PC-9 (cell line): ENCODE data around the gene ATP12A. TPM values are rescaled to one million over a fixed set of nuclear protein-coding genes. Genes with fewer than 3 reads are reported as not detected.

Experiments used
- Bru-seq: library from RNA; stranded (reverse); fragments of 400-500 nt; gene quantifications from one replicate; lab custom pipeline; 2021; lab: Mats Ljungman, UMichigan
- BruChase-seq, 2 experiments: library from RNA; stranded (reverse); fragments of 400-500 nt; gene quantifications; one replicate each; lab custom pipeline; 2021; lab: Mats Ljungman, UMichigan
- BruUV-seq: library from RNA; stranded (reverse); fragments of 400-500 nt; replicated peaks from 2 replicates; lab custom pipeline; 2021; lab: Mats Ljungman, UMichigan
- CTCF ChIA-PET: fragments of 300-600 bp; sonication (Branson Sonifier 250); formaldehyde crosslinking; loops from one replicate; lab custom pipeline; 2022; ENCODE audit warnings: antibody characterized with exemption; lab: Charles Lee
- POLR2A ChIA-PET: fragments of 300-600 bp; sonication (Branson Sonifier 250); formaldehyde crosslinking; loops from one replicate; lab custom pipeline; 2022; ENCODE audit warnings: antibody characterized with exemption; ENCODE audit not compliant: unreplicated experiment; lab: Charles Lee
- DNase-seq, 2 experiments: peaks; one replicate each; pipeline versions ENCODE4 v3.0.0 to v3.0.0-alpha.2; 2015 to 2022; ENCODE audit warnings: mixed read lengths in 1 of 2
- H2AFZ ChIP-seq: fragments of 200-600 bp; sonication (generic); 2 replicates; pipeline ENCODE4 v1.8.1; 2017; ENCODE audit warnings: antibody characterized with exemption
- H3F3A ChIP-seq: fragments of 200-600 bp; sonication (generic); 2 replicates; pipeline ENCODE4 v1.8.1; 2017; ENCODE audit warnings: antibody characterized with exemption, mild to moderate bottlenecking, low read depth; ENCODE audit not compliant: insufficient read depth
- H3K27ac ChIP-seq: fragments of 200-600 bp; sonication (generic); 2 replicates; pipeline ENCODE4 v1.6.1; 2016; ENCODE audit warnings: mixed run types
- H3K27me3 ChIP-seq: fragments of 200-600 bp; sonication (generic); 2 replicates; pipeline ENCODE4 v1.6.1; 2016; ENCODE audit warnings: low read depth, mixed run types; ENCODE audit not compliant: insufficient read depth
- H3K36me3 ChIP-seq: fragments of 200-600 bp; sonication (generic); 2 replicates; pipeline ENCODE4 v1.6.1; 2016; ENCODE audit warnings: low read depth, mixed run types
- H3K4me1 ChIP-seq: fragments of 200-600 bp; sonication (generic); replicated peaks from 2 replicates; pipeline ENCODE4 v1.6.1; 2016; ENCODE audit warnings: mixed run types; ENCODE audit not compliant: insufficient read depth
- H3K4me2 ChIP-seq: fragments of 200-600 bp; sonication (generic); 2 replicates; pipeline ENCODE4 v1.6.1; 2017; ENCODE audit warnings: mixed run types
- H3K4me3 ChIP-seq: fragments of 200-600 bp; sonication (generic); 2 replicates; pipeline ENCODE4 v1.6.1; 2016; ENCODE audit warnings: mixed run types
- H3K79me2 ChIP-seq: fragments of 200-600 bp; sonication (generic); 2 replicates; pipeline ENCODE4 v1.6.1; 2017; ENCODE audit warnings: low read depth, mixed run types
- H3K9me2 ChIP-seq: fragments of 200-600 bp; sonication (generic); 2 replicates; pipeline ENCODE4 v1.8.1; 2017; ENCODE audit warnings: mild to moderate bottlenecking; ENCODE audit not compliant: insufficient read depth
- H3K9me3 ChIP-seq: fragments of 200-600 bp; sonication (generic); 2 replicates; pipeline ENCODE4 v1.8.1; 2016; ENCODE audit warnings: low read depth; ENCODE audit not compliant: insufficient read depth
- H4K20me1 ChIP-seq: fragments of 200-600 bp; sonication (generic); 2 replicates; pipeline ENCODE4 v1.8.1; 2017; ENCODE audit not compliant: insufficient read depth
- CTCF ChIP-seq: fragments of 200-600 bp; sonication (generic); conservative IDR thresholded peaks from 2 replicates; pipeline ENCODE4 v1.6.1; 2017; ENCODE audit warnings: mixed run types, antibody characterized with exemption, mild to moderate bottlenecking, moderate library complexity
- EZH2 ChIP-seq: fragments of 200-600 bp; sonication (generic); IDR thresholded peaks from 2 replicates; pipeline ENCODE4 v1.8.0; 2017; ENCODE audit warnings: antibody characterized with exemption, low read depth
- intact Hi-C: fragments of 100-400 bp; cut with micrococcal nuclease; formaldehyde crosslinking; loops from one replicate; pipeline ENCODE4 v1.10.0; 2022; ENCODE audit not compliant: unreplicated experiment
- long read RNA-seq: library from polyadenylated mRNA; stranded (forward); transcript quantifications from one replicate; pipeline ENCODE4 v2.0.0, GENCODE V29; 2022
- total RNA-seq: library from RNA; stranded (reverse); gene quantifications from 2 replicates; pipeline ENCODE4 v1.2.3, GENCODE V29; 2021

Gene ATP12A
- total RNA-seq (0.09 TPM in 1 of 2 replicates, not detected in the other), Bru-seq, nascent RNA (not detected), BruChase-seq, experiment 1, labeled RNA remaining after a 2-hour chase (not detected), BruChase-seq, experiment 2, labeled RNA remaining after a 6-hour chase (percentile 5 among the genes with signal in this experiment)
- long read RNA-seq = 0 reads

- intact Hi-C loops = no loop called here
- Histone ChIP-seq H3K4me1 (no peaks in the 10 kb centered on the region), H3F3A (no peaks in the 10 kb centered on the region), H3K9me3 (no peaks in the 10 kb centered on the region), H3K4me2 (peak within 1 kb of the TSS; percentile 36; the same call in 1 of the 2 replicates), H4K20me1 (no peaks in the 10 kb centered on the region), H3K27me3 (peaks cover 9% of the 10 kb centered on the region; the same call in 1 of the 2 replicates), H3K36me3 (no peaks in the 10 kb centered on the region), H3K9me2 (no peaks in the 10 kb centered on the region), H3K79me2 (no peaks in the 10 kb centered on the region), H3K4me3 (peak within 1 kb of the TSS; percentile 24; the same call in 1 of the 2 replicates), H3K27ac (no peak within 1 kb of the TSS), H2AFZ (no peak within 1 kb of the TSS)
- CTCF ChIA-PET = no interaction called here
- BruUV-seq = no TSS peak
- peak in 1 of 2 experiments; percentile 22 for DNase-seq
- POLR2A ChIA-PET = no interaction called here
- TF ChIP-seq EZH2 = no peak
- TF ChIP-seq CTCF = no peak; the same call in 1 of the 2 replicates
These were observed at the start of gene ATP12A for GRCh38 chr13:24680258-24680920. TSS of gene ATP12A (plus strand) at chr13:24680408. CDS start at chr13:24680744, 336 bp downstream.

- Histone ChIP-seq H3K4me3 (no peak overlapping the region), H3K4me1 (peaks cover 10% of the 10 kb centered on the region), H3K9me3 (no peaks in the 10 kb centered on the region), H3K9me2 (no peaks in the 10 kb centered on the region), H3K27ac (0 out of 2 replicates have a peak overlapping the region, but pooled peaks have one; percentile 46), H3K79me2 (no peaks in the 10 kb centered on the region), H3K27me3 (no peaks in the 10 kb centered on the region), H3K36me3 (no peaks in the 10 kb centered on the region), H2AFZ (no peak overlapping the region), H4K20me1 (no peaks in the 10 kb centered on the region), H3K4me2 (no peak overlapping the region), H3F3A (no peaks in the 10 kb centered on the region)
- intact Hi-C loops = no loop called here
- peak; percentile 64 to 73 for DNase-seq
- ChIA-PET POLR2A (no interaction called here), CTCF (interaction anchor here (0.5 kb wide), 1 partner anchor 97 kb away, joined by 6 read pairs; no protein-coding TSS in a partner anchor)
- no TSS peak for BruUV-seq
- TF ChIP-seq CTCF (no peak), EZH2 (no peak)
These were observed 49.2 kb upstream of the ATP12A start for GRCh38 chr13:24630851-24631620.

GRCh38 chr13:24631922-24632321 lies 48.3 kb upstream of the ATP12A start:
- Histone ChIP-seq H3K36me3 (no peaks in the 10 kb centered on the region), H4K20me1 (no peaks in the 10 kb centered on the region), H2AFZ (no peak overlapping the region), H3K27me3 (no peaks in the 10 kb centered on the region), H3K27ac (no peak overlapping the region), H3K4me3 (no peak overlapping the region), H3K4me1 (peaks cover 10% of the 10 kb centered on the region), H3K9me3 (no peaks in the 10 kb centered on the region), H3F3A (no peaks in the 10 kb centered on the region), H3K79me2 (no peaks in the 10 kb centered on the region), H3K9me2 (no peaks in the 10 kb centered on the region), H3K4me2 (no peak overlapping the region)
- intact Hi-C loops = no loop called here
- ChIA-PET CTCF (no interaction called here), POLR2A (no interaction called here)
- TF ChIP-seq CTCF (no peak), EZH2 (no peak)
- BruUV-seq = no TSS peak
- DNase-seq = no peak
